ENCODE measurements around the gene ARCN1. TPM values are rescaled to one million over a fixed set of nuclear protein-coding genes. Genes with fewer than 3 reads are reported as not detected.
"Not testable (repeated sequence)": the region's sequence is repeated elsewhere in the genome, so short reads cannot be mapped to it uniquely, and the experiment has no call there.

ARCN1 gene
- total and polyA plus RNA-seq, 3 donors from 2014 or later: 107 to 128 (median 107) TPM

DNA sequence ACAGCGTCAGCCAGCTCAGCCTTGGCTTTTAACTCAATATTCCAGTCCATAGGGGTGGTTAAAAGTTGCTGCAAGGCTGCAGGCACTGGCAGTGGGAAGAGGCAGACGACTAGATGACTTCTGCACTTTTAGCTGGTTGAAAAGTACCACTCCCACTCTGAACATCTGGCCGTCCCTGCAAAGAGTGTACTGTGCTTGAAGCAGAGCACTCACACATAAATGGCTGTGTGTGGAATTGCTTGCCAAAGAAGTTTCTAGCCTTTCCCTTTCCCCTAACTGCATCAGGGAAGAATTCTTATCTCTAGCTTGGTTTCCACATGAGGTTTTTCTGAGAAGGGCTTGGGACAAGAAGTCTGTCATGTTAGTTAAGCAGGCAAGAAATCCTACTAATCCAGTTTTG, 30.1 kb downstream of the ARCN1 start:
- no peak overlapping the region for H3K4me3 ChIP-seq
- H3K4me1 ChIP-seq: peaks cover 34% of the 10 kb centered on the region
- no peaks in the 10 kb centered on the region for H3K9me3 ChIP-seq
- DNase-seq: peak; percentile 61
- 38 to 56% methylated on average over 3 of the region's 3 CpGs for WGBS, 2 donors
- no peaks in the 10 kb centered on the region for H3K27me3 ChIP-seq
- H3K36me3 ChIP-seq (ENCODE audit: low read depth, missing control alignments): no peaks in the 10 kb centered on the region
- intact Hi-C loops (cut with DNase I; ENCODE audit: low total_unique reads): no loop called here
- H3K27ac ChIP-seq: peak overlapping the region in 1 of 2 donors; percentile 97
- no peak for TF ChIP-seq CTCF (IDR thresholded peaks at IDR 0.05)
- no peak for TF ChIP-seq POLR2A (IDR thresholded peaks at IDR 0.05)

DNA sequence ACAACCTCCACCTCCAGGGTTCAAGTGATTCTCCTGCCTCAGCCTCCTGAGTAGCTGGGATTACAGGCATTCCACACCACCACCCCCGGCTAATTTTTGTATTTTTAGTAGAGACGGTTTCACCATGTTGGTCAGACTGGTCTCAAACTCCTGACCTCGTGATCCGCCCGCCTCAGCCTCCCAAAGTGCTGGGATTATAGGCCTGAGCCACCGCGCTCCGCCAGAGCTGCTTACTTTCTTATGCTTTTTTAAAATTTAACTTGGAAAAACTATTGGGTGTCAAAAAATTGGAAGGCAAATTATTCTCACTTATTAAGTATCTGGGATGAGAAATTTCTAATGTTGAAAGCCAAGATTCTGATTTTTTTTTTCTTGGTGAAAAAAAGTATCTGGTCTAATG, 31.5 kb downstream of the ARCN1 start:
- H3K9me3 ChIP-seq; H3K4me3 ChIP-seq; H3K27me3 ChIP-seq; intact Hi-C loops (cut with DNase I; ENCODE audit: low total_unique reads); H3K36me3 ChIP-seq (ENCODE audit: low read depth, missing control alignments); DNase-seq: not testable (repeated sequence)
- Histone ChIP-seq H3K4me1 (peaks cover 34% of the 10 kb centered on the region), H3K27ac (peak overlapping the region in 1 of 2 donors; percentile 97)
- WGBS, 2 donors: 59 to 69% methylated on average over 8 of the region's 8 CpGs

GRCh38 chr11:118604566-118604965, 32.4 kb downstream of the ARCN1 start:
- H3K9me3 ChIP-seq: no peaks in the 10 kb centered on the region
- H3K27me3 ChIP-seq: no peaks in the 10 kb centered on the region
- WGBS, 2 donors: 54 to 60% methylated on average over 3 of the region's 3 CpGs
- no peak for DNase-seq
- intact Hi-C loops (cut with DNase I; ENCODE audit: low total_unique reads): no loop called here
- no peaks in the 10 kb centered on the region for H3K36me3 ChIP-seq (ENCODE audit: low read depth, missing control alignments)
- H3K4me1 ChIP-seq: peaks cover 34% of the 10 kb centered on the region
- no peak overlapping the region for H3K4me3 ChIP-seq
- H3K27ac ChIP-seq: peak overlapping the region; percentile 13 to 97
- TF ChIP-seq POLR2A (IDR thresholded peaks at IDR 0.05): no peak
- no peak for TF ChIP-seq CTCF (IDR thresholded peaks at IDR 0.05)

GRCh38 chr11:118605116-118605867, 33.1 kb downstream of the ARCN1 start:
- no peaks in the 10 kb centered on the region for H3K27me3 ChIP-seq
- intact Hi-C loops (cut with DNase I; ENCODE audit: low total_unique reads): no loop called here
- H3K27ac ChIP-seq: peak overlapping the region; percentile 33 to 97
- no peak for TF ChIP-seq POLR2A (IDR thresholded peaks at IDR 0.05)
- H3K4me1 ChIP-seq: peaks cover 34% of the 10 kb centered on the region
- H3K36me3 ChIP-seq (ENCODE audit: low read depth, missing control alignments): no peaks in the 10 kb centered on the region
- peak; percentile 82 for DNase-seq
- 40 to 50% methylated on average over 7 to 10 of the region's 10 CpGs for WGBS, 2 donors
- no peak overlapping the region for H3K4me3 ChIP-seq
- H3K9me3 ChIP-seq: no peaks in the 10 kb centered on the region

- no peak for DNase-seq
- 44 to 56% methylated on average over 7 of the region's 7 CpGs for WGBS, 2 donors
- Histone ChIP-seq H3K4me3 (no peak overlapping the region), H3K27me3 (no peaks in the 10 kb centered on the region), H3K4me1 (peaks cover 43% of the 10 kb centered on the region), H3K36me3 (ENCODE audit: low read depth, missing control alignments) (no peaks in the 10 kb centered on the region), H3K27ac (peak overlapping the region; percentile 33 to 97), H3K9me3 (no peaks in the 10 kb centered on the region)
- intact Hi-C loops (cut with DNase I; ENCODE audit: low total_unique reads): no loop called here
- TF ChIP-seq CTCF (IDR thresholded peaks at IDR 0.05) (no peak), POLR2A (IDR thresholded peaks at IDR 0.05) (no peak)
Measured at GRCh38 chr11:118606157-118606843, 34.1 kb downstream of the ARCN1 start.

All from testis (tissue), 3 donors.